HepG2 (cell line): Measurements from ENCODE around the gene DNM1L. TPM values are rescaled to one million over a fixed set of nuclear protein-coding genes. Genes with fewer than 3 reads are reported as not detected.

Source experiments
- CHCHD3 ChIP-seq: sonication (generic); formaldehyde crosslinking; IDR thresholded peaks from 2 replicates; pipeline ENCODE4 v1.8.0; 2022; ENCODE audit warnings: mild to moderate bottlenecking, missing genetic modification reagents, moderate library complexity
- EED ChIP-seq: sonication (generic); formaldehyde crosslinking; IDR thresholded peaks from 2 replicates; pipeline ENCODE4 v1.5.0; 2020; ENCODE audit warnings: mild to moderate bottlenecking, missing genetic modification reagents
- JDP2 ChIP-seq: sonication (generic); formaldehyde crosslinking; IDR thresholded peaks from 2 replicates; pipeline ENCODE4 v1.8.1; 2022; ENCODE audit warnings: missing genetic modification reagents, borderline replicate concordance
- KAT7 ChIP-seq: IDR thresholded peaks from 2 replicates; pipeline ENCODE4 v1.6.1; 2018; ENCODE audit warnings: borderline replicate concordance, missing compliant biosample characterization
- KLF16 ChIP-seq, 2 experiments: sonication (generic) in 1 of 2; formaldehyde crosslinking in 1 of 2; IDR thresholded peaks; 2 replicates each; pipeline versions ENCODE4 v1.6.1 to v1.8.0; 2016 to 2023; ENCODE audit warnings: missing genetic modification reagents in 2 of 2, missing compliant biosample characterization in 1 of 2
- MIER2 ChIP-seq: IDR thresholded peaks from 2 replicates; pipeline ENCODE4 v1.6.1; 2016; ENCODE audit warnings: missing biosample characterization, missing genetic modification reagents
- NFRKB ChIP-seq: fragments of 450-650 bp; IDR thresholded peaks from 2 replicates; pipeline ENCODE4 v1.6.1; 2017
- NONO ChIP-seq, 2 experiments: fragments of 450-650 bp in 1 of 2; sonication (generic) in 1 of 2; formaldehyde crosslinking in 1 of 2; IDR thresholded peaks in 1 of 2; conservative IDR thresholded peaks in 1 of 2; 2 replicates each; pipeline versions ENCODE4 v1.6.1 to v1.8.0; 2017 to 2022; ENCODE audit warnings: mild to moderate bottlenecking in 1 of 2, missing genetic modification reagents in 1 of 2, moderate library complexity in 1 of 2
- PAX8 ChIP-seq: sonication (generic); formaldehyde crosslinking; IDR thresholded peaks from 2 replicates; pipeline ENCODE4 v1.8.0; 2022; ENCODE audit warnings: mild to moderate bottlenecking, missing genetic modification reagents, borderline replicate concordance
- POLR2A ChIP-seq, 2 experiments: IDR thresholded peaks; 2 replicates each; pipeline ENCODE4 v1.6.1; 2011; ENCODE audit warnings: low read depth in 2 of 2, low read length in 2 of 2, mild to moderate bottlenecking in 1 of 2, moderate library complexity in 1 of 2; ENCODE audit not compliant: insufficient read depth in 1 of 2
- STAT6 ChIP-seq: sonication (generic); formaldehyde crosslinking; IDR thresholded peaks from 2 replicates; pipeline ENCODE4 v1.4.0; 2020; ENCODE audit warnings: missing genetic modification reagents, mild to moderate bottlenecking, borderline replicate concordance
- TBX2 ChIP-seq: sonication (generic); formaldehyde crosslinking; IDR thresholded peaks from 2 replicates; pipeline ENCODE4 v1.5.0; 2020; ENCODE audit warnings: missing genetic modification reagents, mild to moderate bottlenecking, borderline replicate concordance
- UBTF ChIP-seq: sonication (generic); formaldehyde crosslinking; IDR thresholded peaks from 2 replicates; pipeline ENCODE4 v1.4.0; 2020; ENCODE audit warnings: mild to moderate bottlenecking, missing genetic modification reagents
- ZHX1 ChIP-seq: sonication (generic); formaldehyde crosslinking; IDR thresholded peaks from 2 replicates; pipeline ENCODE4 v1.8.1; 2022; ENCODE audit warnings: low read depth, mild to moderate bottlenecking, missing genetic modification reagents
- ZNF12 ChIP-seq: sonication (generic); formaldehyde crosslinking; IDR thresholded peaks from 2 replicates; pipeline ENCODE4 v1.5.0; 2020; ENCODE audit warnings: missing genetic modification reagents
- ZNF263 ChIP-seq: sonication (generic); formaldehyde crosslinking; IDR thresholded peaks from 2 replicates; pipeline ENCODE4 v1.4.0; 2020; ENCODE audit warnings: missing genetic modification reagents
- ZNF350 ChIP-seq: sonication (generic); formaldehyde crosslinking; IDR thresholded peaks from 2 replicates; pipeline ENCODE4 v1.4.0; 2020; ENCODE audit warnings: mild to moderate bottlenecking, low read depth, missing genetic modification reagents, borderline replicate concordance
- ZNF580 ChIP-seq: IDR thresholded peaks from 2 replicates; pipeline ENCODE4 v1.6.1; 2016; ENCODE audit warnings: low read depth, borderline replicate concordance
- ZNF724P ChIP-seq: sonication (generic); formaldehyde crosslinking; IDR thresholded peaks from 2 replicates; pipeline ENCODE4 v1.8.0; 2022; ENCODE audit warnings: missing genetic modification reagents, borderline replicate concordance
- ZNF883 ChIP-seq: sonication (generic); formaldehyde crosslinking; IDR thresholded peaks from 2 replicates; pipeline ENCODE4 v1.5.1; 2020; ENCODE audit warnings: mild to moderate bottlenecking, missing genetic modification reagents; ENCODE audit errors: not compliant biosample characterization
- polyA plus RNA-seq, 8 experiments: library from polyadenylated mRNA; depleted of rRNA in 3 of 8; stranded (reverse) in 7 of 8; unstranded in 1 of 8; fragments of >200 nt; fragmentation: Illumina TruSeq in 4 of 8; extraction: Trizol in 4 of 8; gene quantifications; 2 replicates each; pipeline versions ENCODE4 v1.2.1 to v1.2.3, GENCODE V29; 2011 to 2016; ENCODE audit warnings: low read depth in 4 of 8, missing spikeins in 1 of 8, mixed read lengths in 1 of 8; ENCODE audit not compliant: insufficient read depth in 1 of 8
- total RNA-seq, 5 experiments: library from RNA; depleted of rRNA; stranded (reverse); fragments of >200 nt; fragmentation: Illumina TruSeq; extraction: Trizol; gene quantifications; 2 replicates each; pipeline ENCODE4 v1.2.3, GENCODE V29; 2016; ENCODE audit warnings: low read depth in 1 of 5

Gene DNM1L
- total and polyA plus RNA-seq, 2 of the 13 experiments (the other 11 are each of a cell fraction or from before 2014, with no cell fraction given), result 35.9 to 65.8 TPM

- TF ChIP-seq CHCHD3 (CRISPR knock-in tag), result no peak
- TF ChIP-seq KAT7 (CRISPR knock-in tag), result peak; percentile 46; the same call in 1 of the 2 replicates
- TF ChIP-seq POLR2A (IDR thresholded peaks at IDR 0.05; ENCODE audit: insufficient read depth in 1 of 2, low read depth in 2 of 2, low read length in 2 of 2), result peak; percentile 89 to 97
- TF ChIP-seq ZNF883, result peak; percentile 74
- TF ChIP-seq KLF16 (CRISPR knock-in tag; IDR thresholded peaks at IDR 0.05), result peak in 1 of 2 experiments; percentile 83; a peak in 2 of 4 replicates
- peak; percentile 65; the same call in 1 of the 2 replicates for TF ChIP-seq ZNF350 (CRISPR knock-in tag)
- TF ChIP-seq NFRKB, result no peak
- peak; percentile 52; the same call in 1 of the 2 replicates for TF ChIP-seq ZNF12 (CRISPR knock-in tag)
- TF ChIP-seq NONO (IDR thresholded peaks at IDR 0.05), result no peak
- peak; percentile 89 for TF ChIP-seq NONO (CRISPR knock-in tag; conservative IDR thresholded peaks at IDR 0.05)
- no peak for TF ChIP-seq JDP2
- TF ChIP-seq ZNF580 (CRISPR knock-in tag), result peak; percentile 85
- no peak for TF ChIP-seq STAT6 (CRISPR knock-in tag)
- peak; percentile 97 for TF ChIP-seq UBTF (CRISPR knock-in tag)
- peak; percentile 72; the same call in 1 of the 2 replicates for TF ChIP-seq PAX8 (CRISPR knock-in tag)
- TF ChIP-seq MIER2 (CRISPR knock-in tag), result 0 out of 2 replicates have a peak, but pooled peaks have one; percentile 36
- TF ChIP-seq ZHX1 (CRISPR knock-in tag), result 0 out of 2 replicates have a peak, but pooled peaks have one; percentile 19
- TF ChIP-seq ZNF263, result peak; percentile 1; the same call in 1 of the 2 replicates
- TF ChIP-seq EED (CRISPR knock-in tag), result peak; percentile 49
- TF ChIP-seq ZNF724P (CRISPR knock-in tag), result peak; percentile 86; the same call in 1 of the 2 replicates
- TF ChIP-seq TBX2 (CRISPR knock-in tag), result peak; percentile 66
Measured at GRCh38 chr12:32679091-32679919, at the start of gene DNM1L (continued).
